Measurements from ENCODE around the gene LZIC. TPM values are rescaled to one million over a fixed set of nuclear protein-coding genes. Genes with fewer than 3 reads are reported as not detected.

LZIC gene
- total and polyA plus RNA-seq, 2 of the 13 experiments (the other 11 are each of a cell fraction or from before 2014, with no cell fraction given), result 25.2 to 71.8 TPM

- TF ChIP-seq, protein P1, sequence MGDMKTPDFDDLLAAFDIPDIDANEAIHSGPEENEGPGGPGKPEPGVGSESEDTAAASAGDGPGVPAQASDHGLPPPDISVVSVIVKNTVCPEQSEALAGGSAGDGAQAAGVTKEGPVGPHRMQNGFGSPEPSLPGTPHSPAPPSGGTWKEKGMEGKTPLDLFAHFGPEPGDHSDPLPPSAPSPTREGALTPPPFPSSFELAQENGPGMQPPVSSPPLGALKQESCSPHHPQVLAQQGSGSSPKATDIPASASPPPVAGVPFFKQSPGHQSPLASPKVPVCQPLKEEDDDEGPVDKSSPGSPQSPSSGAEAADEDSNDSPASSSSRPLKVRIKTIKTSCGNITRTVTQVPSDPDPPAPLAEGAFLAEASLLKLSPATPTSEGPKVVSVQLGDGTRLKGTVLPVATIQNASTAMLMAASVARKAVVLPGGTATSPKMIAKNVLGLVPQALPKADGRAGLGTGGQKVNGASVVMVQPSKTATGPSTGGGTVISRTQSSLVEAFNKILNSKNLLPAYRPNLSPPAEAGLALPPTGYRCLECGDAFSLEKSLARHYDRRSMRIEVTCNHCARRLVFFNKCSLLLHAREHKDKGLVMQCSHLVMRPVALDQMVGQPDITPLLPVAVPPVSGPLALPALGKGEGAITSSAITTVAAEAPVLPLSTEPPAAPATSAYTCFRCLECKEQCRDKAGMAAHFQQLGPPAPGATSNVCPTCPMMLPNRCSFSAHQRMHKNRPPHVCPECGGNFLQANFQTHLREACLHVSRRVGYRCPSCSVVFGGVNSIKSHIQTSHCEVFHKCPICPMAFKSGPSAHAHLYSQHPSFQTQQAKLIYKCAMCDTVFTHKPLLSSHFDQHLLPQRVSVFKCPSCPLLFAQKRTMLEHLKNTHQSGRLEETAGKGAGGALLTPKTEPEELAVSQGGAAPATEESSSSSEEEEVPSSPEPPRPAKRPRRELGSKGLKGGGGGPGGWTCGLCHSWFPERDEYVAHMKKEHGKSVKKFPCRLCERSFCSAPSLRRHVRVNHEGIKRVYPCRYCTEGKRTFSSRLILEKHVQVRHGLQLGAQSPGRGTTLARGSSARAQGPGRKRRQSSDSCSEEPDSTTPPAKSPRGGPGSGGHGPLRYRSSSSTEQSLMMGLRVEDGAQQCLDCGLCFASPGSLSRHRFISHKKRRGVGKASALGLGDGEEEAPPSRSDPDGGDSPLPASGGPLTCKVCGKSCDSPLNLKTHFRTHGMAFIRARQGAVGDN (CRISPR knock-in tag; IDR thresholded peaks at IDR 0.05), result peak; percentile 77
- TF ChIP-seq, protein P2, sequence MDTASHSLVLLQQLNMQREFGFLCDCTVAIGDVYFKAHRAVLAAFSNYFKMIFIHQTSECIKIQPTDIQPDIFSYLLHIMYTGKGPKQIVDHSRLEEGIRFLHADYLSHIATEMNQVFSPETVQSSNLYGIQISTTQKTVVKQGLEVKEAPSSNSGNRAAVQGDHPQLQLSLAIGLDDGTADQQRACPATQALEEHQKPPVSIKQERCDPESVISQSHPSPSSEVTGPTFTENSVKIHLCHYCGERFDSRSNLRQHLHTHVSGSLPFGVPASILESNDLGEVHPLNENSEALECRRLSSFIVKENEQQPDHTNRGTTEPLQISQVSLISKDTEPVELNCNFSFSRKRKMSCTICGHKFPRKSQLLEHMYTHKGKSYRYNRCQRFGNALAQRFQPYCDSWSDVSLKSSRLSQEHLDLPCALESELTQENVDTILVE (CRISPR knock-in tag; IDR thresholded peaks at IDR 0.05), result no peak
- peak; percentile 56 for TF ChIP-seq HOXD1 (CRISPR knock-in tag; IDR thresholded peaks at IDR 0.05)
- TF ChIP-seq ZNF234 (CRISPR knock-in tag; conservative IDR thresholded peaks at IDR 0.05), result no peak
- TF ChIP-seq ZNF264 (CRISPR knock-in tag; IDR thresholded peaks at IDR 0.05), result peak; percentile 70; the same call in 1 of the 2 replicates
- no peak for TF ChIP-seq ZNF878 (CRISPR knock-in tag; IDR thresholded peaks at IDR 0.05)
- no peak for TF ChIP-seq ZNF75D (CRISPR knock-in tag; IDR thresholded peaks at IDR 0.05; ENCODE audit: borderline replicate concordance)
- TF ChIP-seq JARID2 (CRISPR knock-in tag; IDR thresholded peaks at IDR 0.05; ENCODE audit: insufficient replicate concordance), result no peak
- TF ChIP-seq KLF15 (CRISPR knock-in tag; IDR thresholded peaks at IDR 0.05; ENCODE audit: borderline replicate concordance), result no peak
- peak; percentile 57; the same call in 1 of the 2 replicates for TF ChIP-seq ZNF563 (CRISPR knock-in tag; IDR thresholded peaks at IDR 0.05)
- 0 out of 2 replicates have a peak, but pooled peaks have one; percentile 47 for TF ChIP-seq TGIF2 (CRISPR knock-in tag; IDR thresholded peaks at IDR 0.05)
- 0 out of 2 replicates have a peak, but pooled peaks have one; percentile 22 for TF ChIP-seq KMT2A (CRISPR knock-in tag; IDR thresholded peaks at IDR 0.05)
- TF ChIP-seq PPARG (CRISPR knock-in tag; conservative IDR thresholded peaks at IDR 0.05), result no peak
- TF ChIP-seq PAWR (CRISPR knock-in tag; IDR thresholded peaks at IDR 0.05; ENCODE audit: borderline replicate concordance), result no peak
- no peak for TF ChIP-seq ZNF616 (CRISPR knock-in tag; IDR thresholded peaks at IDR 0.05; ENCODE audit: low read depth)
- TF ChIP-seq, protein P3, sequence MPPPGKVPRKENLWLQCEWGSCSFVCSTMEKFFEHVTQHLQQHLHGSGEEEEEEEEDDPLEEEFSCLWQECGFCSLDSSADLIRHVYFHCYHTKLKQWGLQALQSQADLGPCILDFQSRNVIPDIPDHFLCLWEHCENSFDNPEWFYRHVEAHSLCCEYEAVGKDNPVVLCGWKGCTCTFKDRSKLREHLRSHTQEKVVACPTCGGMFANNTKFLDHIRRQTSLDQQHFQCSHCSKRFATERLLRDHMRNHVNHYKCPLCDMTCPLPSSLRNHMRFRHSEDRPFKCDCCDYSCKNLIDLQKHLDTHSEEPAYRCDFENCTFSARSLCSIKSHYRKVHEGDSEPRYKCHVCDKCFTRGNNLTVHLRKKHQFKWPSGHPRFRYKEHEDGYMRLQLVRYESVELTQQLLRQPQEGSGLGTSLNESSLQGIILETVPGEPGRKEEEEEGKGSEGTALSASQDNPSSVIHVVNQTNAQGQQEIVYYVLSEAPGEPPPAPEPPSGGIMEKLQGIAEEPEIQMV (CRISPR knock-in tag; IDR thresholded peaks at IDR 0.05; ENCODE audit: low read depth), result no peak
- no peak; the same call in 1 of the 2 replicates for TF ChIP-seq ZMYM3 (CRISPR knock-in tag; IDR thresholded peaks at IDR 0.05)
- peak; percentile 73 for TF ChIP-seq DRAP1 (CRISPR knock-in tag; IDR thresholded peaks at IDR 0.05)
- TF ChIP-seq HNRNPK (IDR thresholded peaks at IDR 0.05; ENCODE audit: low read depth, low read length, poor library complexity, severe bottlenecking), result no peak
- peak; percentile 65 for TF ChIP-seq ZMYM4 (CRISPR knock-in tag; IDR thresholded peaks at IDR 0.05)
- peak; percentile 80 for TF ChIP-seq YEATS4 (CRISPR knock-in tag; IDR thresholded peaks at IDR 0.05; ENCODE audit: borderline replicate concordance)
Observed at GRCh38 chr1:9910423-9911178, 32.6 kb downstream of the LZIC start (continued).
